ENCODE results near the gene RAB8B. TPM values are rescaled to one million over a fixed set of nuclear protein-coding genes. Genes with fewer than 3 reads are reported as not detected.

RAB8B gene
- total and polyA plus RNA-seq, 10 of the 15 experiments (the other 5 are each of a cell fraction or from before 2014, with no cell fraction given) = 17.8 to 104 (median 65.1) TPM

DNA sequence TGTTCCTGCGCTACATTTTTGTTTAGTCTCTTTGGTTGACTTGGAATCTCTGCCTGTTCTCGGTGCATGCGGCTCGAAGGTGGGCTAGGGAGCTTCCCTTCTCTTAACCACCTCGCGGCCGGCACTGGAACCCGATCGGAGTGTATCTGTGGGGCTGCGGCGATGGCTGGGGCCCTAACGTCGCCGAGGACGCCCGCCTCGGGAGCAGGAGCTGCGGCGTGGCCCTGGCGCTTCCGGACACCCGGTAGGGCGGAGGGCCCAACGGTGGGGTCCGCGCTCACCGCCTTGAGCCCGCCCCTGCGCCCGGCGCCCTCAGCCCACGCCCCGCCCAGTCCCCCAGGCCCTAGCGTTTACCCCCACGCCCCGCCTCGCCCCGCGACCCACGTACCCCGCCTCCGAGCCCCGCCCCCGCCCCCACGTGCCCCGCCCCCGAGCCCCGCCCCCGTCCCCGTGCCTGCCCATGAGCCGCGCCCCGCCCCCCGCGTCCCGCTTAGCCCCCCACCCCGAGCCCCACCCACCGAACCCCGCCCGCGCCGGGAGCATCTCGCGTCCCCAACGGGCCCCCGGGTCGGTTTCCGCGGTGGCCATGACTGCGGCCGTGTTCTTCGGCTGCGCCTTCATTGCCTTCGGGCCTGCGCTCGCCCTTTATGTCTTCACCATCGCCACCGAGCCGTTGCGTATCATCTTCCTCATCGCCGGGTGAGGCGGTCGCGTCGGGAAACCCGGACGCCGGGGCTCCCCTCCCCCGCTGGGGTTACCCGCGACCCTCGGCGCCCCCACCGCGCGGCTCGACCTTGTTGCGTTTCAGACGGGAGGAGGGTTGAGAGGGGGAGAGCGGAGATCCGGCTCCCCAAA, 87.9 kb downstream of the RAB8B start, which contains the start of gene APH1B (continued):
- TF ChIP-seq, protein P1, sequence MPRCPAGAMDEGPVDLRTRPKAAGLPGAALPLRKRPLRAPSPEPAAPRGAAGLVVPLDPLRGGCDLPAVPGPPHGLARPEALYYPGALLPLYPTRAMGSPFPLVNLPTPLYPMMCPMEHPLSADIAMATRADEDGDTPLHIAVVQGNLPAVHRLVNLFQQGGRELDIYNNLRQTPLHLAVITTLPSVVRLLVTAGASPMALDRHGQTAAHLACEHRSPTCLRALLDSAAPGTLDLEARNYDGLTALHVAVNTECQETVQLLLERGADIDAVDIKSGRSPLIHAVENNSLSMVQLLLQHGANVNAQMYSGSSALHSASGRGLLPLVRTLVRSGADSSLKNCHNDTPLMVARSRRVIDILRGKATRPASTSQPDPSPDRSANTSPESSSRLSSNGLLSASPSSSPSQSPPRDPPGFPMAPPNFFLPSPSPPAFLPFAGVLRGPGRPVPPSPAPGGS (IDR thresholded peaks at IDR 0.05; ENCODE audit: borderline replicate concordance, insufficient read depth, low read depth, low read length, poor library complexity, severe bottlenecking) = no peak
- TF ChIP-seq, protein P2, sequence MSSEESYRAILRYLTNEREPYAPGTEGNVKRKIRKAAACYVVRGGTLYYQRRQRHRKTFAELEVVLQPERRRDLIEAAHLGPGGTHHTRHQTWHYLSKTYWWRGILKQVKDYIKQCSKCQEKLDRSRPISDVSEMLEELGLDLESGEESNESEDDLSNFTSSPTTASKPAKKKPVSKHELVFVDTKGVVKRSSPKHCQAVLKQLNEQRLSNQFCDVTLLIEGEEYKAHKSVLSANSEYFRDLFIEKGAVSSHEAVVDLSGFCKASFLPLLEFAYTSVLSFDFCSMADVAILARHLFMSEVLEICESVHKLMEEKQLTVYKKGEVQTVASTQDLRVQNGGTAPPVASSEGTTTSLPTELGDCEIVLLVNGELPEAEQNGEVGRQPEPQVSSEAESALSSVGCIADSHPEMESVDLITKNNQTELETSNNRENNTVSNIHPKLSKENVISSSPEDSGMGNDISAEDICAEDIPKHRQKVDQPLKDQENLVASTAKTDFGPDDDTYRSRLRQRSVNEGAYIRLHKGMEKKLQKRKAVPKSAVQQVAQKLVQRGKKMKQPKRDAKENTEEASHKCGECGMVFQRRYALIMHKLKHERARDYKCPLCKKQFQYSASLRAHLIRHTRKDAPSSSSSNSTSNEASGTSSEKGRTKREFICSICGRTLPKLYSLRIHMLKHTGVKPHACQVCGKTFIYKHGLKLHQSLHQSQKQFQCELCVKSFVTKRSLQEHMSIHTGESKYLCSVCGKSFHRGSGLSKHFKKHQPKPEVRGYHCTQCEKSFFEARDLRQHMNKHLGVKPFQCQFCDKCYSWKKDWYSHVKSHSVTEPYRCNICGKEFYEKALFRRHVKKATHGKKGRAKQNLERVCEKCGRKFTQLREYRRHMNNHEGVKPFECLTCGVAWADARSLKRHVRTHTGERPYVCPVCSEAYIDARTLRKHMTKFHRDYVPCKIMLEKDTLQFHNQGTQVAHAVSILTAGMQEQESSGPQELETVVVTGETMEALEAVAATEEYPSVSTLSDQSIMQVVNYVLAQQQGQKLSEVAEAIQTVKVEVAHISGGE (CRISPR knock-in tag; IDR thresholded peaks at IDR 0.05) = no peak
- TF ChIP-seq SMC3 (IDR thresholded peaks at IDR 0.05; ENCODE audit: borderline replicate concordance, low read length) (no peak), FOS (IDR thresholded peaks at IDR 0.05; ENCODE audit: borderline replicate concordance, extremely low read depth, insufficient read length) (no peak), SP1 (IDR thresholded peaks at IDR 0.05; ENCODE audit: low read depth, low read length) (no peak), ZZZ3 (IDR thresholded peaks at IDR 0.05; ENCODE audit: control insufficient read depth, insufficient read length, low read depth) (no peak), MYC (IDR thresholded peaks at IDR 0.05; ENCODE audit: insufficient read depth, insufficient read length, insufficient replicate concordance, low read length, severe bottlenecking) (no peak), ZNF274 (IDR thresholded peaks at IDR 0.05; ENCODE audit: insufficient read depth, insufficient read length) (no peak), YY1 (IDR thresholded peaks at IDR 0.05; ENCODE audit: low read depth, low read length) (peak; percentile 82), NR2F1 (conservative IDR thresholded peaks at IDR 0.05) (no peak; the same call in none of the 2 replicates), PML (IDR thresholded peaks at IDR 0.05; ENCODE audit: low read length) (no peak; the same call in 1 of the 2 replicates), NBN (IDR thresholded peaks at IDR 0.05) (peak; percentile 11; the same call in 1 of the 2 replicates)
- TF ChIP-seq, protein P3, sequence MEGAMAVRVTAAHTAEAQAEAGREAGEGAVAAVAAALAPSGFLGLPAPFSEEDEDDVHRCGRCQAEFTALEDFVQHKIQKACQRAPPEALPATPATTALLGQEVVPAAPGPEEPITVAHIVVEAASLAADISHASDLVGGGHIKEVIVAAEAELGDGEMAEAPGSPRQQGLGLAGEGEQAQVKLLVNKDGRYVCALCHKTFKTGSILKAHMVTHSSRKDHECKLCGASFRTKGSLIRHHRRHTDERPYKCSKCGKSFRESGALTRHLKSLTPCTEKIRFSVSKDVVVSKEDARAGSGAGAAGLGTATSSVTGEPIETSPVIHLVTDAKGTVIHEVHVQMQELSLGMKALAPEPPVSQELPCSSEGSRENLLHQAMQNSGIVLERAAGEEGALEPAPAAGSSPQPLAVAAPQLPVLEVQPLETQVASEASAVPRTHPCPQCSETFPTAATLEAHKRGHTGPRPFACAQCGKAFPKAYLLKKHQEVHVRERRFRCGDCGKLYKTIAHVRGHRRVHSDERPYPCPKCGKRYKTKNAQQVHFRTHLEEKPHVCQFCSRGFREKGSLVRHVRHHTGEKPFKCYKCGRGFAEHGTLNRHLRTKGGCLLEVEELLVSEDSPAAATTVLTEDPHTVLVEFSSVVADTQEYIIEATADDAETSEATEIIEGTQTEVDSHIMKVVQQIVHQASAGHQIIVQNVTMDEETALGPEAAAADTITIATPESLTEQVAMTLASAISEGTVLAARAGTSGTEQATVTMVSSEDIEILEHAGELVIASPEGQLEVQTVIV (IDR thresholded peaks at IDR 0.05; ENCODE audit: borderline replicate concordance, partially characterized antibody) = no peak
- TF ChIP-seq, protein P4, sequence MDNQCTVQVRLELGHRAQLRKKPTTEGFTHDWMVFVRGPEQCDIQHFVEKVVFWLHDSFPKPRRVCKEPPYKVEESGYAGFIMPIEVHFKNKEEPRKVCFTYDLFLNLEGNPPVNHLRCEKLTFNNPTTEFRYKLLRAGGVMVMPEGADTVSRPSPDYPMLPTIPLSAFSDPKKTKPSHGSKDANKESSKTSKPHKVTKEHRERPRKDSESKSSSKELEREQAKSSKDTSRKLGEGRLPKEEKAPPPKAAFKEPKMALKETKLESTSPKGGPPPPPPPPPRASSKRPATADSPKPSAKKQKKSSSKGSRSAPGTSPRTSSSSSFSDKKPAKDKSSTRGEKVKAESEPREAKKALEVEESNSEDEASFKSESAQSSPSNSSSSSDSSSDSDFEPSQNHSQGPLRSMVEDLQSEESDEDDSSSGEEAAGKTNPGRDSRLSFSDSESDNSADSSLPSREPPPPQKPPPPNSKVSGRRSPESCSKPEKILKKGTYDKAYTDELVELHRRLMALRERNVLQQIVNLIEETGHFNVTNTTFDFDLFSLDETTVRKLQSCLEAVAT (IDR thresholded peaks at IDR 0.05) = no peak
- TF ChIP-seq, protein P5, sequence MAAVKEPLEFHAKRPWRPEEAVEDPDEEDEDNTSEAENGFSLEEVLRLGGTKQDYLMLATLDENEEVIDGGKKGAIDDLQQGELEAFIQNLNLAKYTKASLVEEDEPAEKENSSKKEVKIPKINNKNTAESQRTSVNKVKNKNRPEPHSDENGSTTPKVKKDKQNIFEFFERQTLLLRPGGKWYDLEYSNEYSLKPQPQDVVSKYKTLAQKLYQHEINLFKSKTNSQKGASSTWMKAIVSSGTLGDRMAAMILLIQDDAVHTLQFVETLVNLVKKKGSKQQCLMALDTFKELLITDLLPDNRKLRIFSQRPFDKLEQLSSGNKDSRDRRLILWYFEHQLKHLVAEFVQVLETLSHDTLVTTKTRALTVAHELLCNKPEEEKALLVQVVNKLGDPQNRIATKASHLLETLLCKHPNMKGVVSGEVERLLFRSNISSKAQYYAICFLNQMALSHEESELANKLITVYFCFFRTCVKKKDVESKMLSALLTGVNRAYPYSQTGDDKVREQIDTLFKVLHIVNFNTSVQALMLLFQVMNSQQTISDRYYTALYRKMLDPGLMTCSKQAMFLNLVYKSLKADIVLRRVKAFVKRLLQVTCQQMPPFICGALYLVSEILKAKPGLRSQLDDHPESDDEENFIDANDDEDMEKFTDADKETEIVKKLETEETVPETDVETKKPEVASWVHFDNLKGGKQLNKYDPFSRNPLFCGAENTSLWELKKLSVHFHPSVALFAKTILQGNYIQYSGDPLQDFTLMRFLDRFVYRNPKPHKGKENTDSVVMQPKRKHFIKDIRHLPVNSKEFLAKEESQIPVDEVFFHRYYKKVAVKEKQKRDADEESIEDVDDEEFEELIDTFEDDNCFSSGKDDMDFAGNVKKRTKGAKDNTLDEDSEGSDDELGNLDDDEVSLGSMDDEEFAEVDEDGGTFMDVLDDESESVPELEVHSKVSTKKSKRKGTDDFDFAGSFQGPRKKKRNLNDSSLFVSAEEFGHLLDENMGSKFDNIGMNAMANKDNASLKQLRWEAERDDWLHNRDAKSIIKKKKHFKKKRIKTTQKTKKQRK (IDR thresholded peaks at IDR 0.05; ENCODE audit: low read depth, low read length) = no peak

Measured in GM12878 (cell line).